Stimulated activated CD4-positive, alpha-beta T cell treated with anti-CD3 and anti-CD28 coated beads, TNF-alpha, amount 100 ng/mL, for 48 hours (primary cell): ENCODE measurements around the gene SH2D1A.

Source experiments
- DNase-seq, 3 donors: peaks; one replicate each; pipeline ENCODE4 v3.0.0-alpha.2; 2020; ENCODE audit warnings: low read depth in 3 of 3

Gene SH2D1A

GRCh38 chrX:124421898-124422655 is 75.7 kb downstream of the SH2D1A start:
- no peak for DNase-seq
